SK-N-MC (cell line): Measurements from ENCODE around the gene DNASE1.

ENCODE experiments used
- EZH2 ChIP-seq: fragments of 200-600 bp; sonication (generic); IDR thresholded peaks from one replicate; pipeline ENCODE4 v1.6.1; 2017; ENCODE audit warnings: antibody characterized with exemption
- FOXP2 ChIP-seq: optimal IDR thresholded peaks from 2 replicates; pipeline ENCODE3; 2011; ENCODE audit warnings: mild to moderate bottlenecking, moderate library complexity; ENCODE audit not compliant: insufficient read depth; ENCODE audit errors: extremely low read length, control extremely low read depth
- POLR2AphosphoS5 ChIP-seq: IDR thresholded peaks from 2 replicates; pipeline ENCODE4 v1.6.1; 2012; ENCODE audit warnings: mild to moderate bottlenecking, low read depth, low read length, borderline replicate concordance

GRCh38 chr16:3643095-3643730, 11.3 kb upstream of the DNASE1 start:
- TF ChIP-seq EZH2 (no peak), POLR2AphosphoS5 (no peak), FOXP2 (no peak)
